ENCODE data around the gene PNISR. TPM values are rescaled to one million over a fixed set of nuclear protein-coding genes. Genes with fewer than 3 reads are reported as not detected.

Gene PNISR
- total RNA-seq, 1 experiment from 2014 or later = 288 TPM

DNA sequence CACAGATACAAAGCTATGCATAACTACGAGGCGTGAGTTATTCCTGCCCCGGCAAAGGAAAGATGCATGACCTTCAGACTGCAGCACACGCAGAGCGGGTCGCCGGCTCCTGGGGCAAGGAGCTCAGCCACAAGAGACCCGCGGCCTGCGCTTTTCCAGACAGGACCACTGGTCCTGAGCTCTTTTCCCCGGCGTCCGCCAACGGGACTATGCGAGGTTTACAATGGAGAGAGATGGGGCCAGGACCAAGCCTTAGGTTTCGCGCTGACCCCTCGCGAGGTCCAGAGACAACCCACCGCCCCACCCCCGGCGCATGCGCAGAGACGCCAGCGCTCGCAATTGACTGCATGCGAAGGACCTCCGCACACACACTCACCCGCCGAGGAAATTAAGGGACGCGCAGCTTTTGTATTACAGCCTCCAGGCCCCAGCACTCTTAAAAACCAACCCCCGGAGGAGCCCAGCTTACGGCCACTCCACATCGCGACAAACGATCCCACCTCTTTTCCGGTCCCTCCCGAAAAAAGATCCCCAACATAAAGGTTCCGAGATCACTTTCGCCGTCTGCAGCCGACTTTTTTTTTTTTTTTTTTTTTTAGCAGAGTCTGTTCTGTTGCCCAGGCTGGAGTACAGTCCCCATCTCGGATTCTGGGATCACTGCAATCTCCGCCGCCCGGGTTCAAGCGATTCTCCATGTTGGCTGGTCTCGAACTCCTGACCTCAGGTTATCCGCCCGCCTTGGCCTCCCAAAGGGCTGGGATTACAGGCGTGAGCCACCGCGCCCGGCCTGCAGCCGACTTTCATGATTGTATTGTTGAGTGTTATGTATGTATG lies 31.2 kb downstream of the PNISR start, which contains the start of gene COQ3:
Gene COQ3, minus strand, starts transcription at position 498 of the 834 bp plus-strand sequence. Its CDS starts 16 bp downstream, at position 482.
- Histone ChIP-seq H3K27me3 (ENCODE audit: low read length) (no peaks in the 10 kb centered on the region), H3K9me2 (replicated peaks; ENCODE audit: insufficient read depth, low read length) (no peaks in the 10 kb centered on the region), H3K36me3 (ENCODE audit: insufficient read depth, low read length) (peaks cover 16% of the 10 kb centered on the region; the same call in 1 of the 2 replicates), H3K4me1 (ENCODE audit: low read length) (peaks cover 18% of the 10 kb centered on the region), H3K27ac (ENCODE audit: low read length) (peak within 1 kb of the TSS; percentile 70), H3K4me3 (ENCODE audit: low read length) (peak within 1 kb of the TSS; percentile 81), H3K79me2 (ENCODE audit: low read length) (peaks cover 36% of the 10 kb centered on the region), H3K9ac (ENCODE audit: low read length) (peak within 1 kb of the TSS; percentile 78), H2AFZ (ENCODE audit: low read length) (peak within 1 kb of the TSS; percentile 80), H3K9me3 (ENCODE audit: low read length) (no peaks in the 10 kb centered on the region), H4K20me1 (ENCODE audit: insufficient read depth, low read depth, low read length) (no peaks in the 10 kb centered on the region), H3K4me2 (ENCODE audit: low read depth, low read length, poor library complexity, severe bottlenecking) (peak within 1 kb of the TSS; percentile 85)
- DNase-seq = peak; percentile 91

GRCh38 chr6:99393366-99393697 lies 31.8 kb downstream of the PNISR start:
- Histone ChIP-seq H3K27ac (ENCODE audit: low read length) (peak overlapping the region; percentile 70), H4K20me1 (ENCODE audit: insufficient read depth, low read depth, low read length) (no peaks in the 10 kb centered on the region), H3K36me3 (ENCODE audit: insufficient read depth, low read length) (peaks cover 10% of the 10 kb centered on the region; the same call in 1 of the 2 replicates), H3K27me3 (ENCODE audit: low read length) (no peaks in the 10 kb centered on the region), H3K4me1 (ENCODE audit: low read length) (peaks cover 18% of the 10 kb centered on the region), H3K9me3 (ENCODE audit: low read length) (no peaks in the 10 kb centered on the region), H3K79me2 (ENCODE audit: low read length) (peaks cover 39% of the 10 kb centered on the region), H2AFZ (ENCODE audit: low read length) (peak overlapping the region; percentile 80), H3K9ac (ENCODE audit: low read length) (peak overlapping the region; percentile 78), H3K4me3 (ENCODE audit: low read length) (peak overlapping the region; percentile 81), H3K9me2 (replicated peaks; ENCODE audit: insufficient read depth, low read length) (no peaks in the 10 kb centered on the region), H3K4me2 (ENCODE audit: low read depth, low read length, poor library complexity, severe bottlenecking) (peak overlapping the region; percentile 85)
- peak; percentile 62 for DNase-seq

DNA sequence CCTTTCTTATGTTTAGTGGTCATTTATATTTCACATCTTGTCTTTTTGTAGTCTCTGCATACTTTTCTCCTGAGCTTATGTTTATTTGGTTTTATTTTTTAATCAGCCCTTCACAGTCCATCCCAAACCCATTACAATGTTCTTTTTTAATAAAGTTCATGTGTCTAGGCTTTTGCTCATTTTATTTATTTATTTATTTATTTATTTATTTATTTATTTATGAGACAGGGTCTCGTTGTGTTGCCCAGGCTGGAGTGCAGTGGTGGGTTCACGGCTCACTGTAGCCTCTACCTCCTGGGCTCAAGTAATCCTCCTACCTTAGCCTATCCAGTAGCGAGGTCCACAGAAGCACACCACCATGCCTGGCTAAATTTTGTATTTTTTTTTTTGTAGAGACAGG lies 34.2 kb downstream of the PNISR start:
- no peak overlapping the region for H2AFZ ChIP-seq (ENCODE audit: low read length)
- no peaks in the 10 kb centered on the region for H3K9me3 ChIP-seq (ENCODE audit: low read length)
- H3K4me2 ChIP-seq (ENCODE audit: low read depth, low read length, poor library complexity, severe bottlenecking) = no peak overlapping the region
- DNase-seq = no peak
- H3K79me2 ChIP-seq (ENCODE audit: low read length) = peaks cover 57% of the 10 kb centered on the region
- H3K9me2 ChIP-seq (replicated peaks; ENCODE audit: insufficient read depth, low read length) = no peaks in the 10 kb centered on the region
- H3K4me1 ChIP-seq (ENCODE audit: low read length) = peaks cover 18% of the 10 kb centered on the region
- no peak overlapping the region for H3K27ac ChIP-seq (ENCODE audit: low read length)
- H3K4me3 ChIP-seq (ENCODE audit: low read length) = no peak overlapping the region
- no peak overlapping the region for H3K9ac ChIP-seq (ENCODE audit: low read length)
- no peaks in the 10 kb centered on the region for H3K27me3 ChIP-seq (ENCODE audit: low read length)
- no peaks in the 10 kb centered on the region for H3K36me3 ChIP-seq (ENCODE audit: insufficient read depth, low read length)
- H4K20me1 ChIP-seq (ENCODE audit: insufficient read depth, low read depth, low read length) = no peaks in the 10 kb centered on the region

- Histone ChIP-seq H3K36me3 (ENCODE audit: insufficient read depth, low read length) (no peaks in the 10 kb centered on the region), H3K27me3 (ENCODE audit: low read length) (no peaks in the 10 kb centered on the region), H3K4me2 (ENCODE audit: low read depth, low read length, poor library complexity, severe bottlenecking) (no peak overlapping the region), H3K9ac (ENCODE audit: low read length) (no peak overlapping the region), H3K27ac (ENCODE audit: low read length) (no peak overlapping the region), H3K9me2 (replicated peaks; ENCODE audit: insufficient read depth, low read length) (no peaks in the 10 kb centered on the region), H3K4me1 (ENCODE audit: low read length) (no peaks in the 10 kb centered on the region), H4K20me1 (ENCODE audit: insufficient read depth, low read depth, low read length) (no peaks in the 10 kb centered on the region), H3K4me3 (ENCODE audit: low read length) (no peak overlapping the region), H2AFZ (ENCODE audit: low read length) (no peak overlapping the region), H3K79me2 (ENCODE audit: low read length) (peaks cover 58% of the 10 kb centered on the region), H3K9me3 (ENCODE audit: low read length) (no peaks in the 10 kb centered on the region)
- DNase-seq = no peak
Measured at GRCh38 chr6:99384507-99384906, 40.6 kb downstream of the PNISR start.

DNA sequence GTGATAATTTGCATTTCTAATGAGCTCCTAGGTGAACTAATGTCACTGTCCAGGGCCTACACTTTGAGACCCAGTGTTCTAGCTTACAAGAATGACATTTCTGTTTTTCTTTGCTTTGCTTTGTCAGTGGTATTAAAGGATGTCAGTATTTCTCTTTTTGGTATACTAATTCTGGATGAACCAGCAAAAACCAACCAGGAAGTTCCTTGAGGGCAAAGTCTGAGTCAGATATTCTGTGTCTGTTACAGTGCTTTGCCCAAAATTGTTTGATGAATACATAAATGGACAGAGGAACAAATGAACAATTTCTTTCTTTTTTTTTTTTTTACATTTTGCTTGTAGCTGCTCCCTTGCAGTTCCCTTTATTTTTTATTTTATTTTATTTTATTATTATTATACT lies 46.5 kb downstream of the PNISR start:
- Histone ChIP-seq H3K4me2 (ENCODE audit: low read depth, low read length, poor library complexity, severe bottlenecking) (no peak overlapping the region), H2AFZ (ENCODE audit: low read length) (peak overlapping the region; percentile 16; the same call in 1 of the 2 replicates), H4K20me1 (ENCODE audit: insufficient read depth, low read depth, low read length) (no peaks in the 10 kb centered on the region), H3K9ac (ENCODE audit: low read length) (no peak overlapping the region), H3K9me3 (ENCODE audit: low read length) (no peaks in the 10 kb centered on the region), H3K4me1 (ENCODE audit: low read length) (peaks cover 4% of the 10 kb centered on the region), H3K9me2 (replicated peaks; ENCODE audit: insufficient read depth, low read length) (no peaks in the 10 kb centered on the region), H3K36me3 (ENCODE audit: insufficient read depth, low read length) (no peaks in the 10 kb centered on the region), H3K27me3 (ENCODE audit: low read length) (no peaks in the 10 kb centered on the region), H3K79me2 (ENCODE audit: low read length) (peaks cover 15% of the 10 kb centered on the region; the same call in 1 of the 2 replicates), H3K27ac (ENCODE audit: low read length) (no peak overlapping the region), H3K4me3 (ENCODE audit: low read length) (no peak overlapping the region)
- no peak for DNase-seq

DNA sequence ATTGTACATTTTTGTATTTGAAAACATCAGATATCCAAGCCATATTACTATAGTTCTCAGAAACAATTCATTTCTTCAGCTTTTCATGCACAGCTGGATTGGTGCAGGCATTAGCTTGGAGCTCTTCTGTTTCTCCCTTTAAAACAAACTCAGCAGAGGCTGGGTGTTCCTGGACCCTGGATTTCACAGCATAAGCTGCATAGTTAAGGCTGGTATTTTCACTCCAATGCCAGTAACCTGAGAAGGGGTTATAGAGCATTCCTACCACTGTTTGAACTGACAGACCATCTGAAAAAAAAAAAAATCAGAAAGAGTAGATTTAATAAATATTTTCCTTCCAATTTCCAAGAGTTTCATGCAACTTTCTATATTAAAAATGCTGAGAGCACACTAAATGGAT lies 55.6 kb downstream of the PNISR start:
- Histone ChIP-seq H3K4me2 (ENCODE audit: low read depth, low read length, poor library complexity, severe bottlenecking) (no peak overlapping the region), H3K27me3 (ENCODE audit: low read length) (no peaks in the 10 kb centered on the region), H3K9me3 (ENCODE audit: low read length) (no peaks in the 10 kb centered on the region), H4K20me1 (ENCODE audit: insufficient read depth, low read depth, low read length) (no peaks in the 10 kb centered on the region), H3K9ac (ENCODE audit: low read length) (no peak overlapping the region), H3K36me3 (ENCODE audit: insufficient read depth, low read length) (no peaks in the 10 kb centered on the region), H3K27ac (ENCODE audit: low read length) (no peak overlapping the region), H3K4me3 (ENCODE audit: low read length) (no peak overlapping the region), H3K9me2 (replicated peaks; ENCODE audit: insufficient read depth, low read length) (no peaks in the 10 kb centered on the region), H3K4me1 (ENCODE audit: low read length) (no peaks in the 10 kb centered on the region), H3K79me2 (ENCODE audit: low read length) (no peaks in the 10 kb centered on the region), H2AFZ (ENCODE audit: low read length) (no peak overlapping the region)
- no peak for DNase-seq

DNA sequence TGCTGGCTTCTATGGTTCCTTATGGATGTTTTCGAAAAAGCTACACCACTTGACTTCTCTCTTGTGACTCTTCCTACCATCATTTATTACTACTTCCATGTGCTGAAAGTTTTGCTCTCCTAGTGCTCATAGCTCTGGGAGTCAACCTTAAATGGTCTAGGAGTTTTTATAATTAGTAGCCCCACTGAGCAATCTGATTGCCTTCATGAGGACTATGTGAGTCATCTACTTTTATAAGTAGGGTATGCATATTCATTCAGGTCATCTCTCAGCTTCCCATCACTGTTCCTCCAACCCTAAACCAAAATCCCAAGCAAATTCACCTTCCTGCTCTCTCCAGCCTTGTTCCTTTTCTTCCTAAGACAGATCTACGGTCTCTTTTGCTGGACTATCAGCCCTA lies 58.3 kb downstream of the PNISR start:
- no peak for DNase-seq
- no peak overlapping the region for H3K9ac ChIP-seq (ENCODE audit: low read length)
- H3K27me3 ChIP-seq (ENCODE audit: low read length) = no peaks in the 10 kb centered on the region
- no peak overlapping the region for H3K27ac ChIP-seq (ENCODE audit: low read length)
- H2AFZ ChIP-seq (ENCODE audit: low read length) = no peak overlapping the region
- H4K20me1 ChIP-seq (ENCODE audit: insufficient read depth, low read depth, low read length) = no peaks in the 10 kb centered on the region
- no peaks in the 10 kb centered on the region for H3K79me2 ChIP-seq (ENCODE audit: low read length)
- no peaks in the 10 kb centered on the region for H3K9me3 ChIP-seq (ENCODE audit: low read length)
- H3K9me2 ChIP-seq (replicated peaks; ENCODE audit: insufficient read depth, low read length) = no peaks in the 10 kb centered on the region
- H3K4me2 ChIP-seq (ENCODE audit: low read depth, low read length, poor library complexity, severe bottlenecking) = no peak overlapping the region
- no peak overlapping the region for H3K4me3 ChIP-seq (ENCODE audit: low read length)
- H3K36me3 ChIP-seq (ENCODE audit: insufficient read depth, low read length) = no peaks in the 10 kb centered on the region
- no peaks in the 10 kb centered on the region for H3K4me1 ChIP-seq (ENCODE audit: low read length)

DNA sequence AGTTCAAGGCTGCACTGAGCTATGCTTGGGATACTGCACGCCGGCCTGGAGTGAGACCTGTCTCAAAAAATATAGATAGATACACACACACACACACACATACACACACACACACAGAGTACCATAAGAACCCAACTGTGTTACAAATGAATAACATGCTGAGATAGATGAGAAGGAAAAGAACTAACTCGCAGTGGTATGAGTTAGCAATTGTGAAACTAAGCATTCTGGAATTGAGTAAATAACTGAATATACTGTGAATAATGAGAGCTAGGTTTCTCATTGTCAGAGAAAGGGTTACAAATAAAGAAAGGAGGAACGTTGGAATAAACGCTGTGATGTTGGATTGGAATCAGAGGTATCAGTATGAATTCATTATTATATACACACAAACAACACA lies 61.1 kb downstream of the PNISR start:
- no peak overlapping the region for H3K4me3 ChIP-seq (ENCODE audit: low read length)
- no peak for DNase-seq
- H2AFZ ChIP-seq (ENCODE audit: low read length) = no peak overlapping the region
- no peaks in the 10 kb centered on the region for H3K36me3 ChIP-seq (ENCODE audit: insufficient read depth, low read length)
- no peaks in the 10 kb centered on the region for H3K9me2 ChIP-seq (replicated peaks; ENCODE audit: insufficient read depth, low read length)
- no peak overlapping the region for H3K4me2 ChIP-seq (ENCODE audit: low read depth, low read length, poor library complexity, severe bottlenecking)
- H3K79me2 ChIP-seq (ENCODE audit: low read length) = no peaks in the 10 kb centered on the region
- no peak overlapping the region for H3K9ac ChIP-seq (ENCODE audit: low read length)
- H3K27me3 ChIP-seq (ENCODE audit: low read length) = no peaks in the 10 kb centered on the region
- H4K20me1 ChIP-seq (ENCODE audit: insufficient read depth, low read depth, low read length) = no peaks in the 10 kb centered on the region
- H3K4me1 ChIP-seq (ENCODE audit: low read length) = no peaks in the 10 kb centered on the region
- H3K9me3 ChIP-seq (ENCODE audit: low read length) = no peaks in the 10 kb centered on the region
- H3K27ac ChIP-seq (ENCODE audit: low read length) = no peak overlapping the region
